Measurements from ENCODE around the gene PVR. TPM values are rescaled to one million over a fixed set of nuclear protein-coding genes. Genes with fewer than 3 reads are reported as not detected.
A peak's percentile ranks its signal among the peaks of the same experiment; 100 is the strongest.

PVR gene
- total RNA-seq, 6 donors from 2014 or later, result 40.5 to 89.7 (median 44.2) TPM

GRCh38 chr19:44635581-44636438 lies 7.9 kb upstream of the PVR start:
- no peak for TF ChIP-seq EP300 (IDR thresholded peaks at IDR 0.05)
- TF ChIP-seq, protein P1, sequence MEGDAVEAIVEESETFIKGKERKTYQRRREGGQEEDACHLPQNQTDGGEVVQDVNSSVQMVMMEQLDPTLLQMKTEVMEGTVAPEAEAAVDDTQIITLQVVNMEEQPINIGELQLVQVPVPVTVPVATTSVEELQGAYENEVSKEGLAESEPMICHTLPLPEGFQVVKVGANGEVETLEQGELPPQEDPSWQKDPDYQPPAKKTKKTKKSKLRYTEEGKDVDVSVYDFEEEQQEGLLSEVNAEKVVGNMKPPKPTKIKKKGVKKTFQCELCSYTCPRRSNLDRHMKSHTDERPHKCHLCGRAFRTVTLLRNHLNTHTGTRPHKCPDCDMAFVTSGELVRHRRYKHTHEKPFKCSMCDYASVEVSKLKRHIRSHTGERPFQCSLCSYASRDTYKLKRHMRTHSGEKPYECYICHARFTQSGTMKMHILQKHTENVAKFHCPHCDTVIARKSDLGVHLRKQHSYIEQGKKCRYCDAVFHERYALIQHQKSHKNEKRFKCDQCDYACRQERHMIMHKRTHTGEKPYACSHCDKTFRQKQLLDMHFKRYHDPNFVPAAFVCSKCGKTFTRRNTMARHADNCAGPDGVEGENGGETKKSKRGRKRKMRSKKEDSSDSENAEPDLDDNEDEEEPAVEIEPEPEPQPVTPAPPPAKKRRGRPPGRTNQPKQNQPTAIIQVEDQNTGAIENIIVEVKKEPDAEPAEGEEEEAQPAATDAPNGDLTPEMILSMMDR (IDR thresholded peaks at IDR 0.05), result no peak
- no peak for TF ChIP-seq POLR2AphosphoS5 (IDR thresholded peaks at IDR 0.05)
- TF ChIP-seq POLR2A (IDR thresholded peaks at IDR 0.05), result no peak
- 61 to 81% methylated on average over 2 to 3 of the region's 3 CpGs for WGBS, 2 donors
- no peaks in the 10 kb centered on the region for H3K27me3 ChIP-seq
- no peaks in the 10 kb centered on the region for H3K9me3 ChIP-seq
- H3K36me3 ChIP-seq, result no peaks in the 10 kb centered on the region
- peak in 1 of 2 donors; percentile 76 for ATAC-seq (ENCODE audit: low FRiP score in 2 of 2)
- H3K4me3 ChIP-seq, result no peak overlapping the region
- H3K4me1 ChIP-seq, result peaks cover 5 to 22% (median 11%) of the 10 kb centered on the region in 4 donors
- H3K27ac ChIP-seq, result no peak overlapping the region
- DNase-seq, result no peak

GRCh38 chr19:44636439-44637389 lies 7.0 kb upstream of the PVR start:
- H3K9me3 ChIP-seq, result no peaks in the 10 kb centered on the region
- DNase-seq (no peak), ATAC-seq (ENCODE audit: low FRiP score in 2 of 2) (no peak)
- peaks cover 5 to 22% (median 11%) of the 10 kb centered on the region in 4 donors for H3K4me1 ChIP-seq
- H3K27ac ChIP-seq, result no peak overlapping the region
- H3K4me3 ChIP-seq, result no peak overlapping the region
- no peak for TF ChIP-seq EP300 (IDR thresholded peaks at IDR 0.05)
- no peaks in the 10 kb centered on the region for H3K27me3 ChIP-seq
- H3K36me3 ChIP-seq, result no peaks in the 10 kb centered on the region
- WGBS, 2 donors, result 79 to 88% methylated on average over 11 of the region's 11 CpGs

- 94 to 96% methylated on average over 5 of the region's 5 CpGs for WGBS, 2 donors
- no peak for DNase-seq
Observed at GRCh38 chr19:44637390-44637764, 6.3 kb upstream of the PVR start.

DNA sequence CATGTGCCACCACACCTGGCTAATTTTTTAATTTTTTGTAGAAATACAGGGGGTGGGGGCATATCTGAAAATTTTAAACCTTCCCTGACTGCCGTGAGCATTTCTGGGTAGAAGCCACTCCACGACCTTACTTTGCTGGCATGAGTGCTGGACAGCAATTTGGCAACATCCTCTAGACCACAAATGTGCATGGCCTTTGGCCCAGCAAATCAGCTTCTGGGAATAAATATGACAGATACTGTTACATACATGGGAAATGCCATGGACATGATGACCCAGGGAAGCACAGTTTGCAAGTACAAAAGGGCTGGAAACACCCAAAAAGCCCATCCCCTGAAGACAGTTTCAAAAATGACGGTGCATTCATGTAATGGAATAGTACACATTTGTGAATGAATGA lies 3.2 kb upstream of the PVR start:
- no peaks in the 10 kb centered on the region for H3K36me3 ChIP-seq
- TF ChIP-seq POLR2A (IDR thresholded peaks at IDR 0.05) (no peak), EP300 (IDR thresholded peaks at IDR 0.05) (no peak), POLR2AphosphoS5 (IDR thresholded peaks at IDR 0.05) (no peak)
- TF ChIP-seq, protein P1 (IDR thresholded peaks at IDR 0.05), result no peak
- H3K4me3 ChIP-seq, result no peak overlapping the region
- no peak for DNase-seq
- H3K9me3 ChIP-seq, result no peaks in the 10 kb centered on the region
- peaks cover 3 to 13% (median 6%) of the 10 kb centered on the region in 4 donors for H3K4me1 ChIP-seq
- 38 to 69% methylated on average over 2 to 3 of the region's 3 CpGs for WGBS, 2 donors
- no peaks in the 10 kb centered on the region for H3K27me3 ChIP-seq
- no peak overlapping the region for H3K27ac ChIP-seq
- no peak for ATAC-seq (ENCODE audit: low FRiP score in 2 of 2)

More at GRCh38 chr19:44637390-44637764, 6.3 kb upstream of the PVR start:
- H3K9me3 ChIP-seq, result no peaks in the 10 kb centered on the region
- no peak for ATAC-seq (ENCODE audit: low FRiP score in 2 of 2)
- peaks cover 5 to 22% (median 11%) of the 10 kb centered on the region in 4 donors for H3K4me1 ChIP-seq
- H3K27ac ChIP-seq, result no peak overlapping the region
- TF ChIP-seq, protein P1 (IDR thresholded peaks at IDR 0.05), result no peak
- TF ChIP-seq POLR2A (IDR thresholded peaks at IDR 0.05) (no peak), POLR2AphosphoS5 (IDR thresholded peaks at IDR 0.05) (no peak), EP300 (IDR thresholded peaks at IDR 0.05) (no peak)
- no peaks in the 10 kb centered on the region for H3K36me3 ChIP-seq
- no peak overlapping the region for H3K4me3 ChIP-seq
- H3K27me3 ChIP-seq, result no peaks in the 10 kb centered on the region
